DND-41 (cell line): ENCODE results near the gene LAMP1.
A peak's percentile ranks its signal among the peaks of the same experiment; 100 is the strongest.

Experiments
- ATAC-seq: fragments of 200-7000 bp; cut with Tn5 transposase; 3 replicates; pipeline ENCODE4 v1.9.1; 2021; ENCODE audit warnings: low read depth; ENCODE audit not compliant: insufficient read depth
- DNase-seq: peaks from one replicate; pipeline ENCODE4 v3.0.0-alpha.2; 2020
- H2AFZ ChIP-seq: 2 replicates; pipeline ENCODE4 v1.6.0; 2012; ENCODE audit warnings: low read depth, low read length
- H3K27ac ChIP-seq: 2 replicates; pipeline ENCODE4 v1.5.1; 2012; ENCODE audit warnings: low read length, inconsistent platforms
- H3K27me3 ChIP-seq: fragments of 200-600 bp; sonication (generic); 2 replicates; pipeline ENCODE4 v1.6.0; 2012; ENCODE audit warnings: low read length, mild to moderate bottlenecking, inconsistent platforms; ENCODE audit not compliant: insufficient read depth, poor library complexity
- H3K36me3 ChIP-seq: 2 replicates; pipeline ENCODE4 v1.5.1; 2012; ENCODE audit warnings: low read length, inconsistent platforms; ENCODE audit not compliant: insufficient read depth
- H3K4me1 ChIP-seq: 2 replicates; pipeline ENCODE4 v1.5.1; 2012; ENCODE audit warnings: mild to moderate bottlenecking, low read length; ENCODE audit not compliant: insufficient read depth
- H3K4me2 ChIP-seq: 2 replicates; pipeline ENCODE4 v1.6.0; 2012; ENCODE audit warnings: mild to moderate bottlenecking, moderate library complexity, low read length, inconsistent platforms; ENCODE audit not compliant: insufficient read depth
- H3K4me3 ChIP-seq, 2 experiments: fragments of 200-600 bp in 1 of 2; shearing (Covaris generic) in 1 of 2; 2 replicates each; pipeline ENCODE4 v1.5.1; 2012 to 2016; ENCODE audit warnings: inconsistent platforms in 2 of 2, low read length in 2 of 2, mild to moderate bottlenecking in 2 of 2, low read depth in 1 of 2, moderate library complexity in 1 of 2
- H3K79me2 ChIP-seq: 2 replicates; pipeline ENCODE4 v1.6.0; 2012; ENCODE audit warnings: low read length, inconsistent platforms; ENCODE audit not compliant: insufficient read depth
- H3K9ac ChIP-seq: 2 replicates; pipeline ENCODE4 v1.6.0; 2012; ENCODE audit warnings: low read depth, mild to moderate bottlenecking, inconsistent platforms, low read length, moderate library complexity
- H3K9me3 ChIP-seq: 2 replicates; pipeline ENCODE4 v1.5.1; 2012; ENCODE audit warnings: low read length, moderate library complexity, mild to moderate bottlenecking, inconsistent platforms; ENCODE audit not compliant: insufficient read depth, severe bottlenecking
- H4K20me1 ChIP-seq: 2 replicates; pipeline ENCODE4 v1.6.0; 2012; ENCODE audit warnings: low read length; ENCODE audit not compliant: insufficient read depth
- EZH2 ChIP-seq: IDR thresholded peaks from 3 replicates; pipeline ENCODE4 v1.6.1; 2012; ENCODE audit warnings: borderline replicate concordance, low read depth, mild to moderate bottlenecking, moderate library complexity, low read length, inconsistent platforms; ENCODE audit not compliant: severe bottlenecking
- TF ChIP-seq, protein P1 (sequence below): IDR thresholded peaks from 2 replicates; pipeline ENCODE4 v1.5.1; 2012; ENCODE audit warnings: borderline replicate concordance, low read length, moderate library complexity, mild to moderate bottlenecking; ENCODE audit not compliant: poor library complexity, severe bottlenecking; ENCODE audit errors: extremely low read depth

LAMP1 gene

DNA sequence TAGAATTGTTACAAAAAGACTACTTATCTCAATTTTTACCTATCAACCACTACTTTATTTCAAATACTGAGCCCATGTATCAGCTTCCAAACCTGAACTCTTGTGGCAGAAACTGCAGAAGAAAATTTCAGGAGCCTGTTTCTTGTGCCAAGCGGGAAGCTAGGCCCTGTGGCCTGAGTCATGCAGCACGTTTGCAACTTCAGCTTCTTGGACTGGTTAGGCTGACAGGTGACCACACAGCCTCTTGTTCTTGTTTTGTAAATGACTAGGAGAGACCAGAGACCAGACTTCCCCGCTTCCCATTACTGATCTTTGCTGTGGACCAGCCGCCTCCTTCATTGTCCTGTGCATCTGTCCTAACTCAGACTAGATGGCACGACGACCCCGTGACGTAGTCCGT is 3.4 kb upstream of the LAMP1 start:
- Histone ChIP-seq H3K9me3 (no peaks in the 10 kb centered on the region), H4K20me1 (peaks cover 11% of the 10 kb centered on the region; the same call in 1 of the 2 replicates), H3K4me3 (no peak overlapping the region), H3K4me1 (peaks cover 35% of the 10 kb centered on the region), H3K4me2 (no peak overlapping the region), H2AFZ (0 out of 2 replicates have a peak overlapping the region, but pooled peaks have one; percentile 22), H3K27me3 (peaks cover 9% of the 10 kb centered on the region), H3K36me3 (peaks cover 7% of the 10 kb centered on the region; the same call in 1 of the 2 replicates), H3K79me2 (peaks cover 22% of the 10 kb centered on the region), H3K27ac (no peak overlapping the region), H3K9ac (no peak overlapping the region)
- ATAC-seq (no peak), DNase-seq (no peak)
- TF ChIP-seq, protein P1, sequence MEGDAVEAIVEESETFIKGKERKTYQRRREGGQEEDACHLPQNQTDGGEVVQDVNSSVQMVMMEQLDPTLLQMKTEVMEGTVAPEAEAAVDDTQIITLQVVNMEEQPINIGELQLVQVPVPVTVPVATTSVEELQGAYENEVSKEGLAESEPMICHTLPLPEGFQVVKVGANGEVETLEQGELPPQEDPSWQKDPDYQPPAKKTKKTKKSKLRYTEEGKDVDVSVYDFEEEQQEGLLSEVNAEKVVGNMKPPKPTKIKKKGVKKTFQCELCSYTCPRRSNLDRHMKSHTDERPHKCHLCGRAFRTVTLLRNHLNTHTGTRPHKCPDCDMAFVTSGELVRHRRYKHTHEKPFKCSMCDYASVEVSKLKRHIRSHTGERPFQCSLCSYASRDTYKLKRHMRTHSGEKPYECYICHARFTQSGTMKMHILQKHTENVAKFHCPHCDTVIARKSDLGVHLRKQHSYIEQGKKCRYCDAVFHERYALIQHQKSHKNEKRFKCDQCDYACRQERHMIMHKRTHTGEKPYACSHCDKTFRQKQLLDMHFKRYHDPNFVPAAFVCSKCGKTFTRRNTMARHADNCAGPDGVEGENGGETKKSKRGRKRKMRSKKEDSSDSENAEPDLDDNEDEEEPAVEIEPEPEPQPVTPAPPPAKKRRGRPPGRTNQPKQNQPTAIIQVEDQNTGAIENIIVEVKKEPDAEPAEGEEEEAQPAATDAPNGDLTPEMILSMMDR, result no peak
- TF ChIP-seq EZH2, result no peak

DNA sequence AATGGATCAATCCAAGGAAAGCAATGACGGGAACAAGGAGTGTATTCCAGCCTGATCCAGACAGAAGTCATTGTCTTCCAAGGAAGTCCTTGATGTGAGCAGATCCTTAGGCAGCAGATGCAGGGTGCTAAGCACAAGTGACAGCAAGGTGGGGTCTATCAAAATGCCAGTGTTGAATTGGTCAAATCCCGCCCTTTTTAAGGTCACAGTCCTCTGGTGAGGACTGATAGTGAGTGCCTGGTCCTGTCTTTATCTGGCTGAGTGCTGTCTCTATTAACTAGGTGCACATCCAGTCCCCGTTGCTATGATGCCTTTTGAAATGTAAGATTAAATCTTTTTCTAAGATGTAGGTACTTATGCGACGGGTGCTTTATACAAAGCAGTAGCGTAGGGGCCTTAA is 1.3 kb upstream of the LAMP1 start:
- H3K36me3 ChIP-seq, result peaks cover 8% of the 10 kb centered on the region
- peaks cover 20% of the 10 kb centered on the region; the same call in 1 of the 2 replicates for H4K20me1 ChIP-seq
- peaks cover 41% of the 10 kb centered on the region for H3K4me1 ChIP-seq
- no peaks in the 10 kb centered on the region for H3K9me3 ChIP-seq
- TF ChIP-seq EZH2, result no peak
- TF ChIP-seq, protein P1, result no peak
- ATAC-seq (no peak), DNase-seq (no peak)
- peaks cover 9% of the 10 kb centered on the region for H3K27me3 ChIP-seq
- H3K79me2 ChIP-seq, result peaks cover 43% of the 10 kb centered on the region
- H3K4me2 ChIP-seq, result peak overlapping the region; percentile 100
- 0 out of 2 replicates have a peak overlapping the region, but pooled peaks have one; percentile 97 for H3K9ac ChIP-seq
- no peak overlapping the region for H3K4me3 ChIP-seq
- no peak overlapping the region for H2AFZ ChIP-seq
- H3K27ac ChIP-seq, result no peak overlapping the region

DNA sequence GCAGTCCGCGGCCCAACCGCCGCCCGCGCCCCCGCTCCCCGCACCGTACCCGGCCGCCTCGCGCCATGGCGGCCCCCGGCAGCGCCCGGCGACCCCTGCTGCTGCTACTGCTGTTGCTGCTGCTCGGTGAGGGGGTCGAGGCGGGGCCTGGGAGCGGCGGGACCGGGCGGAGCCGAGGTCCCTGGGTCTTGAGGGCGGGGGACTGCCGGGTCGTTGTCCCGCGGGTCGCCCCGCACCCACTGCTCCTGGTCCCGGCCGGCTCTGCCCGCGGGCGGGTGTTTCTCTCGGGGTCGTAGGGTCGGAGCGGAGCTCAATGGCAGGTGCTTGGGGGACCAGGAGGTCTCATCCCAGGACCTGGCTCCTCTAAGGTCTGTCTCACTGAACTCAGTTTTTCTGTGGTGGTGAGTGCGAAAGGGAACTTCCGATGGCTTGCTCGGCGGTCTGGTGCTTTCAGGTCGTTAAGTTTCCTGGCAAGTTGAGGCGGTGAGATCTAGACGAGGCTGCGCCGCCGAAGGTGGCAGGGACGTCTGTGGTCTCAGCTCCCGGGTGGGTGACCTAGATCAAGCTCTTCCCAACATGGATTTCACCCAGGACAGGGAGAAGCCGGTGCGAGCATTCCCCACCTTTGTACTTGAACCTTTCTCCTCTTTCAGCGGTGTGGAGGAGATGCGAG is 467 bp downstream of the LAMP1 start:
- Histone ChIP-seq H3K9me3 (no peaks in the 10 kb centered on the region), H3K27me3 (peaks cover under 1% of the 10 kb centered on the region), H3K9ac (peak overlapping the region; percentile 97), H4K20me1 (peaks cover 25% of the 10 kb centered on the region; the same call in 1 of the 2 replicates), H3K4me2 (peak overlapping the region; percentile 100), H3K4me3 (peak overlapping the region; percentile 77 to 98), H3K27ac (peak overlapping the region; percentile 58), H3K36me3 (peaks cover 12% of the 10 kb centered on the region), H3K4me1 (peaks cover 32% of the 10 kb centered on the region), H2AFZ (peak overlapping the region; percentile 86), H3K79me2 (peaks cover 59% of the 10 kb centered on the region)
- no peak for TF ChIP-seq EZH2
- TF ChIP-seq, protein P1, result no peak
- DNase-seq (peak; percentile 16), ATAC-seq (peak; percentile 5; the same call in 2 of the 3 replicates)
